Neural cell (in vitro differentiated cells): ENCODE results near the gene PRTG.

Experiments
- EP300 ChIP-seq: fragments of 450-650 bp; conservative IDR thresholded peaks from 2 replicates; pipeline ENCODE4 v1.6.1; 2014; ENCODE audit warnings: antibody characterized with exemption, mild to moderate bottlenecking, moderate library complexity; ENCODE audit not compliant: poor library complexity, severe bottlenecking
- TF ChIP-seq, protein P1 (sequence below): fragments of 450-650 bp; IDR thresholded peaks from 2 replicates; pipeline ENCODE4 v1.5.1; 2014; ENCODE audit warnings: antibody characterized with exemption, mild to moderate bottlenecking, moderate library complexity; ENCODE audit not compliant: poor library complexity, severe bottlenecking

DNA sequence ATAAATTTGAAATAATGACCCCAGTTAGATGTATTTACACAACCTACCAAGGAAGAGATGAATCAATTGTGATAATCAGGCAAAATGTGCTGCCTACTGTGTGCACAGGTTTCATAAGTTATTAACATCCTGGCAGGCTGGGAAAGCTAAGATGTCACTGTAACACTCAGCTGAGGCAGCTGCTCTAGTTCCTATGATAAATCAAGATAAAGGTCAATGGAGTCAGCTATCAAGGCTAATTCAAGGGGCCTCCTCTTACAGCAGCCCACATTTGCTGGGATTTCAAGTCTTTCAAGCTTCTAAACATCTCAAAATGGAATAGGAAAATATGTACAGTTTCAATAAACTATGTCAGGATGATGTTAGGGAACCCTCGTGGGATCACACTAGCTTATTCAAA is 84.1 kb downstream of the PRTG start:
- TF ChIP-seq EP300, result no peak
- TF ChIP-seq, protein P1, sequence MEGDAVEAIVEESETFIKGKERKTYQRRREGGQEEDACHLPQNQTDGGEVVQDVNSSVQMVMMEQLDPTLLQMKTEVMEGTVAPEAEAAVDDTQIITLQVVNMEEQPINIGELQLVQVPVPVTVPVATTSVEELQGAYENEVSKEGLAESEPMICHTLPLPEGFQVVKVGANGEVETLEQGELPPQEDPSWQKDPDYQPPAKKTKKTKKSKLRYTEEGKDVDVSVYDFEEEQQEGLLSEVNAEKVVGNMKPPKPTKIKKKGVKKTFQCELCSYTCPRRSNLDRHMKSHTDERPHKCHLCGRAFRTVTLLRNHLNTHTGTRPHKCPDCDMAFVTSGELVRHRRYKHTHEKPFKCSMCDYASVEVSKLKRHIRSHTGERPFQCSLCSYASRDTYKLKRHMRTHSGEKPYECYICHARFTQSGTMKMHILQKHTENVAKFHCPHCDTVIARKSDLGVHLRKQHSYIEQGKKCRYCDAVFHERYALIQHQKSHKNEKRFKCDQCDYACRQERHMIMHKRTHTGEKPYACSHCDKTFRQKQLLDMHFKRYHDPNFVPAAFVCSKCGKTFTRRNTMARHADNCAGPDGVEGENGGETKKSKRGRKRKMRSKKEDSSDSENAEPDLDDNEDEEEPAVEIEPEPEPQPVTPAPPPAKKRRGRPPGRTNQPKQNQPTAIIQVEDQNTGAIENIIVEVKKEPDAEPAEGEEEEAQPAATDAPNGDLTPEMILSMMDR, result no peak
